Prostate gland (tissue), 2 donors: ENCODE measurements around the gene NANOGP8.

ENCODE experiments used
- CTCF ChIP-seq, 4 experiments: fragments of 200-600 bp in 2 of 4; fragments of 450-650 bp in 2 of 4; sonication (generic) in 2 of 4; IDR thresholded peaks; 1 replicate in 3 of 4; 2 replicates in 1 of 4; pipeline ENCODE4 v1.5.1; 2016 to 2019; ENCODE audit warnings: antibody characterized with exemption in 4 of 4, mild to moderate bottlenecking in 2 of 4, moderate library complexity in 2 of 4
- POLR2AphosphoS5 ChIP-seq: sonication (generic); formaldehyde crosslinking; IDR thresholded peaks from one replicate; pipeline ENCODE4 v1.6.1; 2017; ENCODE audit warnings: antibody characterized with exemption

- TF ChIP-seq CTCF (IDR thresholded peaks at IDR 0.05) (no peak), POLR2AphosphoS5 (no peak)
Measured at GRCh38 chr15:35038626-35039451, 46.3 kb downstream of the NANOGP8 start.
